GM19023 (cell line): ENCODE results near the gene LSM10.

Source experiments
- ATAC-seq: cut with Tn5 transposase; IDR thresholded peaks from one replicate; pipeline ENCODE4 v1.9.1; 2021; ENCODE audit warnings: mild to moderate bottlenecking, moderate library complexity; ENCODE audit not compliant: unreplicated experiment

The LSM10 gene

DNA sequence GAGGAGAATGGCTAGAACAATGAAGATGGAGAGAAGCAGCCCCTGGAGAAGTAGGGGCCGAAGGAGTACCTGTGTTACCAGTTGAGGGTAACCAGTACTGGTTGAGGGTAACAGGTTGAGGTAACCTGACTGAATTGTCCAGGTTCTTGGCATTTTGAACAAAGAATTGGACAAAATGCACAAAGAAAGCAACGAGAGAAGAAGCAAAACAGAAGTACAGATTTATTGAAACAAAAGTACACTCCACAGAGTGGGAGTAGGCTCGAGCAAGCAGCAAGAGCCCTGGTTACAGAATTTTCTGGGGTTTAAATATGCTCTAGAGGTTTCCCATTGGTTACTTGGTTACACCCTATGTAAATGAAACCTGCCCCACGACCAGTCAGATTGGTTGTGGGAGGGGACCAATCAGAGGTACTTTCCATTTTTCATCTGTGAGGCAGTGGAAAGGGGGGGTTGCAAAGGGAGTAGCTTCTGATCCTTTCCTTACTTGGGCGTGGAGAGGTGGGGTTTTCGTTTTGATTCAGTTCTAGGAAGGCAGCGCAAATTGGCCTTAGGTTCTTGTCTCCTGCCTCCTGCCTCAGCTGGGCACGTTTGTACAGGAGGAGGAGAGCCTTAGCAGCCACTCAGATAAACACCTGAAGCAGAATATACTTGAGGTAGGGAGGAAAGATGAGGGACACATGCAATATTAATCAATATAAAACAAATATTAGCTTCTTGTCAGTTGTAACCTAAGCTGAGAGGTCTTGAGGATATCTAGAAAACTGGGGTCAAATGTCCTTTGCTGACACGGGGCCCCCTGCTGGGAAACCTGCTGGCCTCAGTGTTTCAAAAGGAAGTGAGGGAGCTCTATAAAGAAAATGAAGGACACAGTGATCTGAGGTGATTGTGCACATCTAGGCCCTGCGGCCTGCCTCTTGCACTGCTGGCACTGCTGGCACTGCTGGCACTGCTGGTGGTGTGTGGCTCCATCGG, 14.3 kb upstream of the LSM10 start:
- ATAC-seq: no peak

DNA sequence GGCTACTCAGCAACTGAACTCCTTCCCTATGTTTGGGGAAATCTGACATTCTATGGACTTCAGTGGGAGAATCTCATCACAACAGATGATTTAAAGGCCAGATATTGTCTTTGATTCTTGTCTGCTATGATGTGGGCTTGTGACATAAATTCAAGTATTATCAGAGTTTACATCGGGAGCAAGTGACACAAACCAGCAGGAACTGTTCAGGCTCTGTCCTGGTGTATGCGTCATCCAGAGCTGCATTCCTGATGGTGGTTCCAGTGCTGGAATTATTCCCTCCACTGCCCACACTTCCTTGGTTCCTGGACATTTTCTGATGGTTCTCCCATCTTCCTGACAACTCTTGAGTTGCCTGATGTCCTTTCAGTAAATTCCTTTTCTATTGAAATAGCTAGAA, 10.8 kb upstream of the LSM10 start:
- no peak for ATAC-seq

DNA sequence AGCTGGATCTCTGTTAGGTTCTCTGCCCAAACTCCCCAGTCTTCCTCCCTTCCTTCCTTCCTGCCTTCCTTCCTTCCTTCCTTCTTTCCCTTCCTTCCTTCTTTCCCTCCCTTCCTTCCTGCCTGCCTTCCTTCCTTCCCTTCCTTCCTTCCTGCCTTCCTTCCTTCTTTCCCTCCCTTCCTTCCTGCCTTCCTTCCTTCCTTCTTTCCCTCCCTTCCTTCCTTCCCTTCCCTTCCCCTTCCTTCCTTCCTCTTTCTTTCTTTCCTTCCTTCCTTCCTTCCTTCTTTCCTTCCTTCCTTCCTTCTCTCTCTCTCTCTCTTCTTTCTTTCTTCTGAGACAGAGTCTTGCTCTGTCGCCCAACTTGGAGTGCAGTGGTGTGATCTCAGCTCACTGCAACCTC, 8.7 kb upstream of the LSM10 start:
- no peak for ATAC-seq

DNA sequence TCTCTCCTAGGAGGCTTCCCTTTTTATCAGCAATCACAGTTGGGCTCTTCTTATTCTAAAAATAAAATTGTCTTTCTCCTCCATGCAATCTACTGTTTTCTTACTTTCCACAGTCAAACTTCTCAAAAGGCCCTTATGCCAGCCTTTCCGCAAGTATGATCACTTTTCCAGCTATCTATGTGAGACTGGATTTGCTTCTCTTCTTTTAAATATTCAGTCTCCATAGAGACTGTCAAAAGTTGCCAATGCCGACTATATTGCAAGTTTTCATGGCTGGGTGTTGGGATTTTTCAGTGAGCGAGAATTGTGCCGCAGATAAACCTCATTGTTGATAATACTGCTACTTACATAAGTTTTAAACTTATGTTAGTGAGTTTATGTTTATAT, 4.8 kb upstream of the LSM10 start:
- no peak for ATAC-seq

DNA sequence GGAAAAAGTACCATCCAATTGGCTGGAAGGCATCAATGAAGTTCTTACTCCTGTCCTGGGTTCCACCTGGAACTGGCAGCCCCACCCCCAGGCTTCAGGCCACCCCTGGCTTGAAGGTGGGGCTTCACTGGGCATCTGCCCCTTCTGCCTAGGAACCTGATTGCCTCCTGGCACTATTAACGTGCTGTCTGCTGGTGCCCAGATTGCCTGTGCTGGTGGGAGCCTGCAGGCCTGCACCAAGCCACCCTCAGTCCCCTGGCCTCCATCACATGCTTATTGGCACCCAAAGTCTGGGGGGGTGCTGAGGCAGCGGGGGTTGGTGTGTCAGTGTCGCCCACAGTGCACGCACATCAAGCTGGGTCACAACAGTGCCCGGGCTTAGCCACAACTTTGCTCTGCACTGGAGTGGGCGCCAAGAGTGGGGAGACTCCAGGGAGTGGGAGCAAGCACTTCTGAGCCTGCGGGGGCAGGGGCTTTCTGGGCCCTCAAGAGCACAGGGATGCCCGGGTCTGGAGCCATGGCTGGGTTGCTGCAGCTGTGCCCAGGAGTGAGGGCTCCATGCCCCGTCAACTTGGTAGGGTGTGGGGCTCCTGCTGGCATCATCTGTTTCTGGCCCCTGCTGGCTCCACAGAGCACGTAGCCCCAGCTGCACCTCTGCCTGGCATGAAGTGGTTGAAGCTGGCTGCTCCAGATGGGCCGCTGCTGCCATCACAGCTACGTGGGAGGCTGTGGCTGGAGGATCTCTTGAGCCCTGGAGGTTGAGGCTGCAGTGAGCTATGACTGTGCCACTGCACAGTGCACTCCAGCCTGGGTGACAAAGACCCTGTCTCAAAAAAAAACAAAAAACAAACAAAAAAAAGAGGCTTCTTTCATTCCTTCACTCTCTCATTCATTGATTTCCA, 4.1 kb upstream of the LSM10 start:
- ATAC-seq: no peak

DNA sequence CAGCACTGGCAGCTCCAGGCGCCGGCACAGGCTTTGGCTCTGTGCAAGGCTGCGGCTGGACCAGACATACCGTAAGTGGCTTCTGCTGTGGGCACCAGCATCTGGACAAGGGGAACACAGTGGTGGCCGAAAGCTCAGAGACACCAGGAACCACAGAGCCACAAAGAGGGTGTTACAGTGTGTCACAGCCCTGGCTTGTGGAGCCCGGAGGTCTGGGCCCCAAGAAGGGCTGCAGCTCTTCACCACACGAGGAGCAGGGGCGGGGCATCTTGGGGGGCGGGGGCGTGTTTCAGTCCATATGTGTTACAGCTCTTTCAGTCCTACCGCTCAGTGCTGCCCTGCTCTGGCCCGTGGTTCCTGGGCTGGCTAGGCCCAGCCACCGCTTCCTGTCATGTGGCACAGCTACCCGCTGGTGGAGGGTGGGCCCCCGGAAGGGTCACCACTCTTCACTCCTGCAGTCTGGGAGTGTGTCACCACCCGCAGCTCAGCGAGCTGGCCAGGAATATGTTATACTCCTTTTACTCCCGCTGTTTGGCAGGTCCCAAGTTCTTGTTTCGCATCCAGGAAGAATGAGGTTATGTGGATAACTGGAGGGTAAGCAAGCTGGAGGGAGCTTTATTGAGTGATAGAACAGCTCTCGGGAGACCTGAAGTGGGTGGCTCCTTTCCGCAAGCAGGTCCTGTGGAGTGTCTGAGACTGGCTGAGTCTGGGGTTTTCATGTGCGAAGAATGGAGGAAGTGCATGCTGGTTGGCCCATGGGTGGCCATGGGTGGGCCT, 3.3 kb upstream of the LSM10 start:
- no peak for ATAC-seq

DNA sequence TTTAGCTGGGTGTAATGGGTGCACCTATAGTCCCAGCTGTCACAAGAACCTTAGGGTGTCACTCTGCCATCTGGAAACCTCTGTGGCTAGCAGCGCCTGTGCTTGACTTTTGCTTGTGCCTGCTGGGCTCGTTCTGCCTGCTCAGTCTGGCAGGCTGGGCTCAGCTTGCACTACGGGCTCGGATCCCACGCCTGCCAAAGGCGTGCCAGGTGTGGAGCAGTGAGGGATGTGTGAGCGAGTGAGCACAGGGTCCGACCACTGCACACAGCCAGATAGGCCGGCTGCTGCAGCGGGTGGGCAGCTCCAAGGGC, 2.8 kb upstream of the LSM10 start:
- ATAC-seq: no peak

DNA sequence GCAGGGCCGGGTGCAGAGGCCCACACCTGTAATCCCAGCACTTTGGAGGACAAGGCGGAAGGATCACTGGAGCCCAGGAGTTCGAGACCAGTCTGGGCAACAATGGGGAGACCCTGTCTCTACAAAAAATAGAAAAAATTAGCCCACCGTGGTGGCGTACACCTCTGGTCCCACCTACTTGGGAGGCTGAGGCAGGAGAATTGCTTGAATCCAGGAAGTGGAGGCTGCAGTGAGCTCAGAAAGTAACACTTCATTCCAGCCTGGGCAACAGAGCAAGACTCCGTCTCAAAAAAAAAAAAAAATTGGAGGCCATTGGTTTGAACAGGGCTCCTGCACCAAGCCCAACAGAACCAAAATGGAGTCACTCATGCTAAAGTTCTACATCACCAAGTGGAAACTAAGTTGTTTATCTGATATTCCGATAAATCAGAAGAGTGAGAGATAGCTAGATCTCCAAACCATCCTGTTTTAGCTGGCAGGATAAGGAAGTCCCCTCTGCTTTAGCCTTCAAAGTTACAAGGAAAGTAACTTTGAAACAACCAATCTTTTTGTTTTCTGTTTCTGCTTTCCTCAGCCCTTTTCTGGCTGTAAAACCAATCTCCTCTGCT, 766 bp upstream of the LSM10 start:
- ATAC-seq: no peak

DNA sequence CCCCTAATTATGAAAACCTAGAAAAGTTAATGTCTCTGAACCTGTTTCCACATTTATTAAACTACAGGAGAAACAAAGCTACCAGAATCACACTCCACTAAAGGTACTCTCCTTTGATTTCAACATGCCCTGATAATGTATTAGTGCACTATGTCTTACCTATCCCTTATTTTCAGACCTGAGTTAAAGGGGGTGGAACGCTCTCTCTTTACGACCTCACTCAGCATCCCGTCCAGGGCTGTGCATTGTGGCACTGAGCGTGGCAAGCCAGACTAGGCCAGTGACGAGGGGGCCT, 678 bp downstream of the LSM10 start:
- ATAC-seq: no peak

DNA sequence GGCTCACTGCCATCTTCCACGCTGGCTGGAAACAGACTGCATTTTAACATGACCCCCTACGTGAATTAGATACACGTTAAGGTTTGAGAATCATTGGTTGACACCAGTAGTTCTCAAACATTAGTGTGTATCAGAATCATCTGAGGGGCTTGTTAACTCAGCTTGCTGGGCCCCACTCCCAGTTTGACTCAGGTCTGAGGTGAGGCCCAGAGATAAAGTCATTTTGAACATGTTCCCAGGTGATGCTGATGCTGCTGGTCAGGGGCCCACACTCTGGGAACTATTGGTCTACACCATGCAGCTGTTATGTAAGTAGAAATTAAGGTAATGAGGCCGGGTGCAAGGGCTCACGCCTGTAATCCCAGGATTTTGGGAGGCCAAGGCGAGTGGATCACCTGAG, 1.3 kb downstream of the LSM10 start:
- no peak for ATAC-seq

DNA sequence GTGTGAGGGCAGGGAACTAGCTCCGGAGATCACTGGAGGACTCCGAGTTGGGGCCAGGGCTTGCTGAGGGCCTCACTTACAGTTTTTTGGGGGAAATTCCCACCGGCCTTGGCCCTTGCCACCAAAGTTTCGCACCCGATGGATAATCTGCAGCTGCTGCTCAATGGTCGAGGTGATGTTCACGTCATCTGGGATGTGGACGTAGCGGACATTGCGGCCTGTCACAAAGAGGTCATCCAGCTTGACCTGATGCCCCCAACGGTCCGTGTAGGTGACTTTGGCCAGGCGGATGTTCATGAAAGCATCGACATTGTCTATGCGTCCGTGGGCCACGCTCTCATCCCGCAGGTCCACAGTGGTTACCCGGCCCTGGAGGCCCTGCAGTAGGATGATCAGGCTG, 4.0 kb downstream of the LSM10 start:
- ATAC-seq: no peak

DNA sequence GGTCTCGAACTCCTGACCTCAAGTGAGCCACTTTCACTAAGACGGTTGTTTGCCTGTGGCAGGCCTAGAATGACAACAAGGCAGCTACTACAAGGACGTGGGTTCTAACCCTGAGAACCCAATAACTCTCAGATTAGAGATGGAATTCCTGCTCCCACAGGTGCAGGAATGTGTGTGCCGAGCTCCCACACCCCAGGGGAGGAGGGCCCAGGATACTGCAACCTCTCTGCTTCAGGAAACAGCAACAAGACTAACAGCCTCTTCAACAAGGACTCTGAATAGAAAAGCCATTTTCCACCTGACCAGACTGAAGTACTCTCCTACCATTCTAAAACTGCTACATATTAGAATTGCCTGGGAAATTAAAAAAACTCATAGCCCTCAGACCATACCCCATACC, 4.9 kb downstream of the LSM10 start:
- no peak for ATAC-seq

DNA sequence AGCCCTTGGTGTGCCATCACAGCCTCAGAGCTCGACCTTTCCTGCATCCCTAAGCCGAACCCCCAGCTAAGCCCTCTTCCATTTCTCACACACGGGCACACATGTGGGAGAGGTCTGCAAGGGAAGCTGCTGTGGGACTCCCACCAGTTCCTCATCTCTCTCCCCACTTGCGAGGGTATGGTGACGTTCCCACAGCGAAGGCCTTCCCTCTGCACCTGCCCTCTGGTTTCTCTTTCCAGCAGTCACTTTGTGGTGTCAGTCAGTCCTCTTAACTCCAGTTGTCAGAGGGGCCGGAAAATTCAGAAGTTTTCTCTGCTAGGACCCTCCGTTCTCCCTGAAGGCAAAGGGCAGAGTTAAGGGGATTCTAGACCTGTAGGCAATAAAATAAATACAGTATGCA, 6.4 kb downstream of the LSM10 start:
- no peak for ATAC-seq

DNA sequence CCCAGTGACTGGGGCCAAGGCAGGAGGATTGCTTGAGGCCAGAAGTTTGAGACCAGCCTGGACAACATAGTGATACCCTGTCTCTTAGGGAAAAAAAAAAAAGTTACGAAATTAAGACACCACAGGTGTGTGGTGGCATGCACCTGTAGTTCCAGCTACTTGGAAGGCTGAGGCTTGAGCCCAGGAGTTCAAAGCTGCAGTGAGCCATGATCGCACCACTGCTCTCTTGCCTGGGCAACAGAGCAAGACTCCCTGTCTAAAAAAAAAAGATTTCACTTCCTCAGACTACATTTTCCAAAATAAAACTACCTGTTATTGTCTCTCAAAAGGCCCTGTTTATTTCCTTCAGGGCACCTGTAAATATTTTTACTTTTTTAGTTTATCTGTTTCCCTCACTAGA, 7.3 kb downstream of the LSM10 start:
- no peak for ATAC-seq

DNA sequence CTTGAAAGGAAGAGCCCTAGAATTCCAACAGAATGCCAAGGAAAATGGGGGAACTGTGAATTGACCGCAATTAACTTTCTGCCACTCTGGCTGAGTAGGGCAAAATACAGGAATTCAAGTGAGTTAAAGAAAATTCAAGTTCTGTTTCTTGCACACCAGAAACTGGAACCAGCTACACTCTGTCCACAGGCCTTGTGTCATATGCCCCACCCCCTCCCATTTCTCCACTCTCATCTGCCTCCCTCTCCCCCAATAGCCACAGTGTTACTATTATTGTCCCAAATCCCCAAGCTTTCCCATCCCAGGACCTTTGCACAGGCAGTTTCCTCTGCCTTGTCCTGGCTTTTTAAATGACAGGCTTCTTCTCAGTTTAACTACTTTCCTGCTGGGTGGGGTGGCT, 7.7 kb downstream of the LSM10 start:
- no peak for ATAC-seq

DNA sequence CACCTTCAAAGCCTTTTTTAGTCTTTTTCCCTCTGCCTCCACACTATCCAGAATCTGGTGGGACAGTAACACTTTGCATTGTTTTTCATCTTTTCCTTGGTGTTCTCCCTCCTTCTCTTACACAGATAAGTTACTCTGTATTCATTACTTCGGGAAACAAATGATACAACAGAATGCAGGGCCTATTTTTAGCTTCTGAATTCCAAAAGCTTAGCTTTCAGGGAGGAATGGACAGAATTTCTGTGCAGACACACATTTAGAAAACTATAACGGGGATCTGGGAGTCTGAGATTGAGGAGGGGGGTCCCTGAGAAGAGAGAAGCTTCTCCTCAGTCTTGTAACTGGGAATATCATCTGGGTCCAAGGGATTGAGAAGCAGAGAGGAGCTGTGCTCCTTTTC, 8.4 kb downstream of the LSM10 start:
- no peak for ATAC-seq

DNA sequence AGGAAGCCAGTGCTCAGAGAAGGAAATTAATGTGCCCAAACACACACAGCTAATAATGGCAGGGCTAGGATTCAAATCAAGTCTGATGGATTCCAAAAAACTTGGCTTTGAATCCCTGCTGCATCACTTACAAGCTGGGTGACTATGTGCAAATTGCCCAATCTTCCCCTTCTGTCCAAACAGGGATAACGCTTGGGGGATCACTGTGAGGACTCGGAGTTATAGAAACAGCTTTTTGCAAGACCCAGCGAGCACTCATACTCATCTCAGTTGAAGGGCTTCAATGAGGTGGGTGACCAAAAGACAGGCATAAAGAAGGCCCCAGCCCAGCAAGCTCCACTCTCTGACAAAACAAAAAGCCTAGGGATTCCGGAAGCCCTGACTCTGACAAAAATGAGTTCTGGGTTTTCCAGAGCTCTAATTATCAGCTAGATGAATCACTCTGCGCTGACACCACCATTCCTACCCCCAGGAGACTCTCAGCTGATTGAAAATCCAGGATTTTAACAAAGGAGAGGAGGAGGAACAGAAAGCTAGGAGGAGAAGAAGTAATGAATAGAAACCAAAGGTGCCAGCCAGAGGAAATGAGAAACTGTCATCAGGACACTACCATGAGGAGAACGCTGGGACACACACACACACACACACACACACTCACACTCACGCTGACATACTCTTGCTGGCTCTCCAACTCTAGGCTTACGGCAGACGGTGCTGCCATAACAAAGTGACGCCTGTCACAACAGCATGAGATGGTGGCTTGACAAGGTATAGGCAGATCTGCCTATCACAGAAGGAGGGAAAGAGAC, 10.4 kb downstream of the LSM10 start:
- ATAC-seq: no peak

DNA sequence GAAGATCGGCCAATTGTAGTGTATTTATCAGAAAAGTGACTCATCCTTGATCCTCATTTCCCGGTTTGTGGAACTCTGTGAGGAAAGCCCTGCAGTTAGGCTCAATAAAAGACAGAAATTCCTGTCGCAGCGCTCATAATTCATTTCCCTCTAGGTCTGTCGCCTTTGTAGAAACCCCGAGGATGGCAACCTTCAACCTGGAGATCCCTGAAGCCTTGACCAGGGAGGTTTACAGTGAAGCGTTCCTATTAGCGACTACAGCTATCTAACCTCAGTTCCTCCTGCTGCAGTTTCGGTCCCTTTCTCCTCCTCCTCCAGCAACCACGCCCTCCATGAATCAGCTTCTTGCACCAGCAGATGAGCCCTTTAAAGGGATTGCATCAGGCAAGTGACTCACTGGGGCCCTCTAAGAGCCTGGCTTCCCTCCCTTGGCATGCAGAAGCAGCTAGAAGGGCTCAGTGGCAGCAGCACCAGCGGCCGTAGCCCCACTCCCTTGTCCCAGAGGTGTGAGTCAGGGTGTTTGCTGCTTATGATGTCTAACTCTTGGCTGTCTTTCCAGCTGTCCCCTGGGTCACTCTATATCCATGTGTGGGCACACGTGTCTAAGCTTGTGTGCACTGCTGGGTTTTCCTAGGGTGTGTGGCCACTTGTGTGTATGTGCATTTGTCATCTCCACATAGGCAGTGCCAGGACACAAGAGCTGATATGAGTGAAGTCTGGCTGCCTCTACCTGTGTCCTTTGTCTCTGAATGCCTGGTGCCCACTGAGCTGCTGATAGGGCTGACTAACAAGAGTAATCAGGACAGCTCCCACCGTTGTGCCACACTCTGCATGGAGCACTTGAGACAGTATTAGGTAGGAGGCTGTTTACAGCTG, 11.2 kb downstream of the LSM10 start:
- ATAC-seq: peak; percentile 42
